ENCODE measurements around the gene OGDHL. TPM values are rescaled to one million over a fixed set of nuclear protein-coding genes. Genes with fewer than 3 reads are reported as not detected.

OGDHL gene
- total and polyA plus RNA-seq, 2 of the 13 experiments (the other 11 are each of a cell fraction or from before 2014, with no cell fraction given): 3.0 to 9.8 TPM

- TF ChIP-seq DZIP1 (CRISPR knock-in tag; IDR thresholded peaks at IDR 0.05) (peak; percentile 86; the same call in 1 of the 2 replicates), MLLT10 (CRISPR knock-in tag; IDR thresholded peaks at IDR 0.05) (no peak), YY1 (IDR thresholded peaks at IDR 0.05; ENCODE audit: insufficient read depth, insufficient replicate concordance, low read depth, low read length) (no peak), SSRP1 (CRISPR knock-in tag; IDR thresholded peaks at IDR 0.05) (no peak), ZNF761 (CRISPR knock-in tag; conservative IDR thresholded peaks at IDR 0.05) (0 out of 2 replicates have a peak, but pooled peaks have one; percentile 26), ZBTB40 (IDR thresholded peaks at IDR 0.05) (no peak), ZBTB40 (CRISPR knock-in tag; IDR thresholded peaks at IDR 0.05) (peak; percentile 89), ZBTB2 (CRISPR knock-in tag; IDR thresholded peaks at IDR 0.05; ENCODE audit: low read depth) (peak; percentile 73; the same call in 1 of the 2 replicates), ZNF609 (CRISPR knock-in tag; IDR thresholded peaks at IDR 0.05; ENCODE audit: borderline replicate concordance) (no peak)
These were observed at the start of gene OGDHL (continued) for GRCh38 chr10:49761789-49762565.
